GM12872 (cell line): ENCODE data around the gene VDR.

Experiments
- TF ChIP-seq, protein P1 (sequence below): IDR thresholded peaks from 3 replicates; pipeline ENCODE4 v1.5.1; 2011; ENCODE audit warnings: low read depth, mild to moderate bottlenecking, low read length, moderate library complexity; ENCODE audit not compliant: insufficient read depth

VDR gene

DNA sequence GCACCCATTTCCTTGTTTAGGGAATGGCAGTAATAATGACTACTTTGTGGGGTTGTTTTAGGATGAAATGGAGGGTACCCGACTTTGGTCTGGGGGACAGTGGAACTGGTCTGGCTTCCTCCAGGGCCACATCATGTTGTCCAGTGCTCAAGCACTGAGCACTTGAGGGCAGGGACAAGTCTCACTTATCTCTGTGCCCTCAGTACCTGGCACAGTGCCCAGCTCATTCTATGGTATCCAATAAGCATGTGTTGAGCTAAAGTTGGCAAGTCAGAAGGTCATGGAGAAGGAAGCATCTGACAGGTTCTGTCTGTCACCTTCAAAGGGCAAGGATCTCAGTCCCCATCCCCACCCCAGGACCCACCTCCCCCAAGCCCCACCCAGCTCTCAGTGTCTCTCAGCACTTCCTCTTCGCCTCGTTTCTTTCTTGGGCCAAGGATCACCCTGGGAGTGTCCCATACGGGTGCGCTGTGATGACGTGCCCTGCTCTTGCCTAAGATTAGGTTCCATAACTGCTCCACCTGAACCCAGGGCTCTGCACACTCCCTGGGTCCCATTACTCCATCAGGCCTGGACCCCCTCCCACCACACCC lies 34.3 kb upstream of the VDR start:
- TF ChIP-seq, protein P1, sequence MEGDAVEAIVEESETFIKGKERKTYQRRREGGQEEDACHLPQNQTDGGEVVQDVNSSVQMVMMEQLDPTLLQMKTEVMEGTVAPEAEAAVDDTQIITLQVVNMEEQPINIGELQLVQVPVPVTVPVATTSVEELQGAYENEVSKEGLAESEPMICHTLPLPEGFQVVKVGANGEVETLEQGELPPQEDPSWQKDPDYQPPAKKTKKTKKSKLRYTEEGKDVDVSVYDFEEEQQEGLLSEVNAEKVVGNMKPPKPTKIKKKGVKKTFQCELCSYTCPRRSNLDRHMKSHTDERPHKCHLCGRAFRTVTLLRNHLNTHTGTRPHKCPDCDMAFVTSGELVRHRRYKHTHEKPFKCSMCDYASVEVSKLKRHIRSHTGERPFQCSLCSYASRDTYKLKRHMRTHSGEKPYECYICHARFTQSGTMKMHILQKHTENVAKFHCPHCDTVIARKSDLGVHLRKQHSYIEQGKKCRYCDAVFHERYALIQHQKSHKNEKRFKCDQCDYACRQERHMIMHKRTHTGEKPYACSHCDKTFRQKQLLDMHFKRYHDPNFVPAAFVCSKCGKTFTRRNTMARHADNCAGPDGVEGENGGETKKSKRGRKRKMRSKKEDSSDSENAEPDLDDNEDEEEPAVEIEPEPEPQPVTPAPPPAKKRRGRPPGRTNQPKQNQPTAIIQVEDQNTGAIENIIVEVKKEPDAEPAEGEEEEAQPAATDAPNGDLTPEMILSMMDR, result no peak

DNA sequence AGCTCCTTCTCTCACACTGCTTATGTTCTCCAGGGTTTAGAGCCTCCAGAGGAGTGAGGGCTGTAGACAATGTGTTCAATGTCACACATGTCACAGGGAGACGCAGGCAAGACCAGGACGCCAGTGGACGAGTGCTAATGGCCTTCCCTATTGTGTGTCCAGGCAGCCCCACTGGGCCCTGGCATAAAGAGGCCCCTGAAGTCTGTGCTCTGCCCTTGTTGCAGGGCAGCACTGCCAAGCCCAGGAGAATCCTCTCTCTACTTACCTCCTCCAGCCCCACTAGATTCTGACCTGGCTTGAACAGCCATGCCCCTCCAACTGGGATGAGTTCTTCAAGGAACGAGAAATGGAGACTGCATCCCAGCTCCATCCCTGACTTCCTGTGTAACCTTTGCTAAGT lies 33.8 kb upstream of the VDR start:
- TF ChIP-seq, protein P1, result no peak

DNA sequence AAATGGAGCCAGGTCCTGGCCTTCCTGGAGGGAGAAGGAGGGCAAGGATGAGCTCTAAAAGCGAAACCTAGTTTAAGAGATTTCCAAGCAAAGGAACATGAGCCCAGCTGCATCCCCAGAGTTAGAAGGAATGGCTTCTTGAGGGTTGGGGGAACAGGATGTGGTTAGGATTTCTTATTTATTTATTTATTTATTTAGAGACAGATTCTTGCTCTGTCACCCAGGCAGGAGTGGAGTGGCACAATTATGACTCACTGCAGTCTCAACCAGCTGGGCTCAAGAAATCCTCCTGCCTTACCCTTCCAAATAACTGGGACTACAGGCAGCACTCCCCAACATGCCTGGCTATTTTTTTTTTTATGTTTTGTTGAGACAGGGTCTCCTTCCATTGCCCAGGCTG lies 33.3 kb upstream of the VDR start:
- TF ChIP-seq, protein P1, result no peak

DNA sequence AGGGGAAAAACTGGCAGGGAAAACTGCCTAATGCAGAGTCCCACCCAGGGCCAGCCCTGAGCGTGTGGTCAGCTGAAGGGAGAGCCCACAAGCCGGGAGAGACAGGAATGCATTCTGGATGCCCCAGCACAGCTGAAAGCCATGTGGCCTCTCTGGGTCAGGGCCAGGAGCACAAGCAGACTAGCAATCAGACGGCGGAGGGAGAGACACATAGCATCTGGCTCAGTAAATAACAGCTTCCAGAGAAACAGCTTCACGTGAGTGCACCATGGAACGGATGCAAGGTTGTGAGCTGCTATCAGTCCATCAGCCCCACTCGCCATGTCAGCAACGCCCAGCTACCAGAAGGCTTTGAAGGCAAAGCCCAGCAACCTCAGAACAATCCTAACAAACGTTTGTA lies 30.4 kb upstream of the VDR start:
- TF ChIP-seq, protein P1, result no peak

DNA sequence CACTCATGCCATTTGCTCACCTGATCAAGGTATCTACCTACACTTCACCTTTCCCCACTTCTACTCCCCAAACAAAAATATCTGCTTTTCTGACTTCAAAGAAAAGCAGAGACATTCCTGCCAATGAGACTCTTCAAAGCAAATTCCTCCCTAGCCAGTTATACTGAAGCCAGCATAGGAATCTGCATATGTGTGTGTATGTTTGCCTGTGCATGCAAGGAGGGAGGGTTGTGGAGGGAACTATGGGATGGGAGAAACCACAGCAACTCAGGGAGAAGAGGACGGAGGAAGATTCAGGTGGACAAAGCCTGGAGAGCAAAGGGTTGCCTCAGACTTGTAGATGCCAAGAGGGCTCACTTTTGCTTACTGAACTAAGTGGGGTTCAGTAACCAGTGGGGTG lies 26.4 kb upstream of the VDR start:
- TF ChIP-seq, protein P1, result no peak

DNA sequence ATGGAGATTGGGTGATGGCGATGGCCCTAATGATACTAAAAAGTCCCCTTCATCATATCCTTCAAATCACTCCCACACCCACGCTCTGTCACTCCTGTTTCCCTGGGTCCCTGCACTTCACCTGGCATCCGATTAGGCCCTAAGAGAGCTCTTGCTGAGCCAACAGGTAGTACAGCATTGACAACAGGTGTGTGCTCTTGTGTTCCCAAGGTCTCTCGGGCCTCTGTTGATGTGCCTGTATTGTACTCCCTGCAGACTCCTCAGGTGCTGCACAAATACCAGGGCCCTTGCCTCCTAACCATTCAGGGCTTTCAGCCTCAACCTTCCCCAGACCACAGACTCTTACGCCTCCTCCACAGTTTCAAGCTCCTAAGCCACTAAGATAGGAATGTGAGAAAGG lies 25.8 kb upstream of the VDR start:
- TF ChIP-seq, protein P1, result no peak

DNA sequence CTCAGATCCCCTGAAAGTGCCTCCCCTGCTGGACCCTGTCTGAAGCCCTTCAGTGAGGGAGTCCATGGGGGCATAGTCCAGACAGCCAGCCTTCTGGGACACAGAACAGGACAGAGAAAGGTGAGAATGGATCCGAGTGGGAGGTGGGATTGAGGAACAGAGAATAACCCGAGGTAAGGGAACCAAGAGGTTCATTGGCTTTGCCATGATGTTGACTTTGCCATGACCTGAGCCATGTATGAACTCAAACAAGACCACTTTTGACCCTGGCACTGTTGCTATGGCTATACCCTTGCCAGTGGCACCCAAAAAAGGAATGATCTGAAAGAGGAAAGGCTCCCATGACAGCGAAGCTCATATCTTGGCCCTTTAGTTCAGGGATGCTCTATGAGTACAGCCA lies 22.6 kb upstream of the VDR start:
- TF ChIP-seq, protein P1, result no peak

DNA sequence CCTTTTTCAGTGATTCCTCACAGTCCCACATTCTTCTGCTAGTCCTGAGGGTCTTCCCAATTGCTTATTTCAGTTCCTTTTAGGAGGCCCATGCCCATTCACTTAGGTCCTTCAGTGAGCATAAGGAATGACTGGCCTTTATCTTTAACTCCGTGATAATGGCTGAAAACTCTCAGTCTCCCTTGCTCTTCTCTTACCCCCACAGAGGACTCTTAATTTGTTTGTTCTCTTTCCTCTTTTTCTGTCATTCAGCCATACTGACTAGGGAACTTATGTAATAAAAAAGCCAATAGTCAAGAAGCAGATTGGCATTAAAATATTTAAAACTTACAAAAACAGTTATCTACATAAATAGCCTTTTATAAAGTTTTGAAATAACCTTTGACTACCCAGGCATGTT lies 17.1 kb upstream of the VDR start:
- TF ChIP-seq, protein P1, result no peak
